SK-N-SH (cell line): Measurements from ENCODE around the gene STAT2. TPM values are rescaled to one million over a fixed set of nuclear protein-coding genes. Genes with fewer than 3 reads are reported as not detected.
"Not testable (repeated sequence)": the region's sequence is repeated elsewhere in the genome, so short reads cannot be mapped to it uniquely, and the experiment has no call there.

Experiments
- CTCF ChIA-PET: fragments of 300-600, 350-600 bp; formaldehyde crosslinking; extraction: SDS; loops from one replicate; lab custom pipeline; 2021; lab: Yijun Ruan, JAX
- POLR2A ChIA-PET: fragments of 350-600 bp; sonication (Branson Sonifier 250); formaldehyde crosslinking; extraction: SDS; loops from one replicate; lab custom pipeline; 2020; ENCODE audit warnings: antibody characterized with exemption, inconsistent platforms; lab: Yijun Ruan, JAX
- DNase-seq: peaks from one replicate; pipeline ENCODE4 v3.0.0; 2012
- H2AFZ ChIP-seq: fragments of 200-600 bp; sonication (generic); 2 replicates; pipeline ENCODE4 v1.8.1; 2016; ENCODE audit warnings: antibody characterized with exemption, mild to moderate bottlenecking, low read depth
- H3F3A ChIP-seq: fragments of 200-600 bp; sonication (generic); replicated peaks from 2 replicates; pipeline ENCODE3; 2016; ENCODE audit warnings: antibody characterized with exemption, mild to moderate bottlenecking; ENCODE audit not compliant: insufficient read depth
- H3K27ac ChIP-seq, 2 experiments: fragments of 200-500 bp in 1 of 2; fragments of 200-600 bp in 1 of 2; sonication (Bioruptor generic) in 1 of 2; sonication (generic), shearing (Covaris generic) in 1 of 2; 2 replicates each; pipeline versions ENCODE4 v1.5.1 to v1.6.1; 2014 to 2016; ENCODE audit warnings: low read depth in 2 of 2, inconsistent platforms in 1 of 2, low read length in 1 of 2, mild to moderate bottlenecking in 1 of 2, mixed read lengths in 1 of 2
- H3K27me3 ChIP-seq: fragments of 200-600 bp; sonication (generic), shearing (Covaris generic); 2 replicates; pipeline ENCODE4 v1.6.1; 2016; ENCODE audit warnings: mixed run types; ENCODE audit not compliant: insufficient read depth
- H3K36me3 ChIP-seq, 2 experiments: fragments of 200-500 bp in 1 of 2; fragments of 200-600 bp in 1 of 2; sonication (Bioruptor generic) in 1 of 2; sonication (generic) in 1 of 2; replicated peaks in 1 of 2; 2 replicates each; pipeline versions ENCODE3 to v1.5.1; 2014 to 2016; ENCODE audit warnings: low read length in 1 of 2, mild to moderate bottlenecking in 1 of 2; ENCODE audit not compliant: insufficient read depth in 2 of 2, control insufficient read depth in 1 of 2
- H3K4me1 ChIP-seq, 2 experiments: fragments of 200-500 bp in 1 of 2; fragments of 200-600 bp in 1 of 2; sonication (Bioruptor generic) in 1 of 2; sonication (generic), shearing (Covaris generic) in 1 of 2; 2 replicates each; pipeline versions ENCODE4 v1.5.1 to v1.6.1; 2014 to 2016; ENCODE audit warnings: low read depth in 1 of 2, low read length in 1 of 2, mixed run types in 1 of 2; ENCODE audit not compliant: insufficient read depth in 2 of 2, control insufficient read depth in 1 of 2
- H3K4me2 ChIP-seq: fragments of 200-600 bp; sonication (generic), shearing (Covaris generic); 2 replicates; pipeline ENCODE4 v1.6.1; 2017; ENCODE audit warnings: mixed run types
- H3K4me3 ChIP-seq, 2 experiments: fragments of 200-500 bp in 1 of 2; fragments of 200-600 bp in 1 of 2; sonication (Bioruptor generic) in 1 of 2; sonication (generic), shearing (Covaris generic) in 1 of 2; 2 replicates each; pipeline versions ENCODE4 v1.5.1 to v1.8.1; 2014 to 2016; ENCODE audit warnings: low read depth in 2 of 2, inconsistent platforms in 1 of 2, low read length in 1 of 2, mild to moderate bottlenecking in 1 of 2, mixed read lengths in 1 of 2, moderate library complexity in 1 of 2
- H3K79me2 ChIP-seq: fragments of 200-600 bp; sonication (generic); 2 replicates; pipeline ENCODE4 v1.8.1; 2017; ENCODE audit warnings: mild to moderate bottlenecking; ENCODE audit not compliant: insufficient read depth
- H3K9ac ChIP-seq: fragments of 200-600 bp; sonication (generic); 2 replicates; pipeline ENCODE4 v1.6.1; 2017; ENCODE audit warnings: mixed run types
- H3K9me2 ChIP-seq: fragments of 200-600 bp; sonication (generic); 2 replicates; pipeline ENCODE4 v1.6.1; 2017; ENCODE audit warnings: mixed run types
- H3K9me3 ChIP-seq: fragments of 200-600 bp; sonication (generic); 2 replicates; pipeline ENCODE4 v1.6.1; 2017; ENCODE audit warnings: mixed run types, mild to moderate bottlenecking, moderate library complexity
- H4K20me1 ChIP-seq: fragments of 200-600 bp; sonication (generic); 2 replicates; pipeline ENCODE4 v1.6.1; 2017; ENCODE audit warnings: mild to moderate bottlenecking, mixed run types; ENCODE audit not compliant: insufficient read depth
- FOXJ3 ChIP-seq: sonication (generic); formaldehyde crosslinking; IDR thresholded peaks from 2 replicates; pipeline ENCODE4 v1.5.1; 2020; ENCODE audit warnings: mild to moderate bottlenecking, missing genetic modification reagents
- GABPA ChIP-seq: IDR thresholded peaks from 2 replicates; pipeline ENCODE4 v1.4.0; 2012; ENCODE audit warnings: low read depth, mild to moderate bottlenecking
- GATA2 ChIP-seq: sonication (generic); formaldehyde crosslinking; IDR thresholded peaks from 2 replicates; pipeline ENCODE4 v1.5.0; 2020; ENCODE audit warnings: mild to moderate bottlenecking, missing genetic modification reagents
- JUND ChIP-seq: IDR thresholded peaks from 2 replicates; pipeline ENCODE4 v1.4.0; 2012
- NRF1 ChIP-seq: IDR thresholded peaks from 2 replicates; pipeline ENCODE4 v1.6.1; 2012; ENCODE audit warnings: low read depth, mild to moderate bottlenecking, low read length
- RAD21 ChIP-seq: IDR thresholded peaks from 2 replicates; pipeline ENCODE4 v1.6.1; 2012; ENCODE audit warnings: mild to moderate bottlenecking, low read length
- RCOR1 ChIP-seq: fragments of 150-350 bp; IDR thresholded peaks from 2 replicates; pipeline ENCODE4 v1.6.1; 2017; ENCODE audit warnings: antibody characterized with exemption, low read length
- RXRA ChIP-seq: IDR thresholded peaks from 2 replicates; pipeline ENCODE4 v1.4.0; 2012; ENCODE audit warnings: low read depth, mild to moderate bottlenecking, borderline replicate concordance
- SMC3 ChIP-seq: IDR thresholded peaks from 2 replicates; pipeline ENCODE4 v1.6.1; 2012; ENCODE audit warnings: low read depth, low read length, improper control_type of control experiment
- TAF1 ChIP-seq: IDR thresholded peaks from 2 replicates; pipeline ENCODE4 v1.6.1; 2012; ENCODE audit warnings: low read depth, mild to moderate bottlenecking, low read length, moderate library complexity, borderline replicate concordance
- TCF12 ChIP-seq: IDR thresholded peaks from 2 replicates; pipeline ENCODE4 v1.4.0; 2012
- YY1 ChIP-seq: IDR thresholded peaks from 2 replicates; pipeline ENCODE4 v1.4.0; 2012; ENCODE audit warnings: low read depth, mild to moderate bottlenecking
- WGBS: methylation state at CpG from one replicate; pipeline ENCODE4 v1.1.6; 2017; ENCODE audit warnings: low lambda C conversion rate; 5-methylcytosine and 5-hydroxymethylcytosine counted together
- polyA plus RNA-seq, 3 experiments: library from polyadenylated mRNA; depleted of rRNA; stranded (reverse); fragments of >200 nt; gene quantifications; 2 replicates each; pipeline ENCODE4 v1.2.3, GENCODE V29; 2012
- TF ChIP-seq, protein P1 (sequence below): IDR thresholded peaks from 2 replicates; pipeline ENCODE4 v1.4.0; 2012; ENCODE audit warnings: low read depth, borderline replicate concordance

The STAT2 gene
- polyA plus RNA-seq, 1 of the 3 experiments (the other 2 are of a cell fraction), result 58.1 TPM

- DNase-seq, H4K20me1 ChIP-seq, H3K36me3 ChIP-seq, H3K27ac ChIP-seq, H2AFZ ChIP-seq, H3K4me3 ChIP-seq, CTCF ChIA-PET, H3K79me2 ChIP-seq, POLR2A ChIA-PET, H3K9me2 ChIP-seq, H3K9ac ChIP-seq, H3K4me1 ChIP-seq, H3F3A ChIP-seq, H3K27me3 ChIP-seq, H3K4me2 ChIP-seq, H3K9me3 ChIP-seq: not testable (repeated sequence)
- WGBS, result 14% methylated on average over 3 of the region's 3 CpGs
Measured at GRCh38 chr12:56399466-56399865, 39.6 kb upstream of the STAT2 start.

DNA sequence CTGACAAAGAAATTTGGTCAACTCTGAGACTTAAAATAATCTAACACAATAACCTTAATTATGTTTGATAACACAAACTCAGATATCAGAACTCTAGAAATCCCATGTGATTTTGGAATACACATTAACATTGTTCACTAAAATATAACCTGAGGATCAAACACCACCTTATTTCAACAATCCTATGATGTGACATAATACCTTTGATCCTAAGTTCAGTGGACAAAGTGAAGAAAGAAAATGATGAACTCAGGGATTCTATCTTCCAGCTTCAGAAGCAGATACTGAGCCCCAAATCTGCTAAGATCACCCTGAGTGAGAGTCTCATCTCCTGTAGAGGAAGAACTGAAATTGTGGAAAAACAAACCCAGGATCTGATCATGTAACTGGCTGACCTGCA, 38.4 kb upstream of the STAT2 start:
- no peak overlapping the region for H3K4me2 ChIP-seq
- CTCF ChIA-PET, result interaction anchor here (0.8 kb wide), 1 partner anchor 66 kb away, joined by 3 read pairs; no protein-coding TSS in a partner anchor

GRCh38 chr12:56392331-56392730, 32.4 kb upstream of the STAT2 start:
- Histone ChIP-seq H3K9me3 (no peaks in the 10 kb centered on the region), H4K20me1 (no peaks in the 10 kb centered on the region), H3F3A (no peaks in the 10 kb centered on the region), H3K9me2 (no peaks in the 10 kb centered on the region), H3K4me3 (no peak overlapping the region), H3K36me3 (no peaks in the 10 kb centered on the region), H3K79me2 (no peaks in the 10 kb centered on the region), H3K27ac (no peak overlapping the region), H3K4me2 (no peak overlapping the region), H3K4me1 (no peaks in the 10 kb centered on the region), H3K27me3 (no peaks in the 10 kb centered on the region), H3K9ac (no peak overlapping the region), H2AFZ (no peak overlapping the region)
- no peak for DNase-seq
- 58% methylated on average over 2 of the region's 2 CpGs for WGBS
- CTCF ChIA-PET, result no interaction called here
- POLR2A ChIA-PET, result no interaction called here
- TF ChIP-seq FOXJ3 (CRISPR knock-in tag) (no peak), GATA2 (CRISPR knock-in tag) (no peak), RAD21 (no peak), JUND (no peak), SMC3 (no peak), RCOR1 (no peak), TCF12 (no peak), NRF1 (no peak), YY1 (no peak), GABPA (no peak), TAF1 (no peak), RXRA (no peak)
- TF ChIP-seq, protein P1, sequence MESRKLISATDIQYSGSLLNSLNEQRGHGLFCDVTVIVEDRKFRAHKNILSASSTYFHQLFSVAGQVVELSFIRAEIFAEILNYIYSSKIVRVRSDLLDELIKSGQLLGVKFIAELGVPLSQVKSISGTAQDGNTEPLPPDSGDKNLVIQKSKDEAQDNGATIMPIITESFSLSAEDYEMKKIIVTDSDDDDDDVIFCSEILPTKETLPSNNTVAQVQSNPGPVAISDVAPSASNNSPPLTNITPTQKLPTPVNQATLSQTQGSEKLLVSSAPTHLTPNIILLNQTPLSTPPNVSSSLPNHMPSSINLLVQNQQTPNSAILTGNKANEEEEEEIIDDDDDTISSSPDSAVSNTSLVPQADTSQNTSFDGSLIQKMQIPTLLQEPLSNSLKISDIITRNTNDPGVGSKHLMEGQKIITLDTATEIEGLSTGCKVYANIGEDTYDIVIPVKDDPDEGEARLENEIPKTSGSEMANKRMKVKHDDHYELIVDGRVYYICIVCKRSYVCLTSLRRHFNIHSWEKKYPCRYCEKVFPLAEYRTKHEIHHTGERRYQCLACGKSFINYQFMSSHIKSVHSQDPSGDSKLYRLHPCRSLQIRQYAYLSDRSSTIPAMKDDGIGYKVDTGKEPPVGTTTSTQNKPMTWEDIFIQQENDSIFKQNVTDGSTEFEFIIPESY, result no peak

More for the DNA sequence above, 38.4 kb upstream of the STAT2 start:
- Histone ChIP-seq H3K9me3 (peaks cover 5% of the 10 kb centered on the region; the same call in 1 of the 2 replicates), H3K4me1 (no peaks in the 10 kb centered on the region), H3K9ac (no peak overlapping the region), H2AFZ (no peak overlapping the region), H3F3A (no peaks in the 10 kb centered on the region), H3K27me3 (no peaks in the 10 kb centered on the region), H4K20me1 (no peaks in the 10 kb centered on the region), H3K9me2 (no peaks in the 10 kb centered on the region), H3K27ac (no peak overlapping the region), H3K4me3 (no peak overlapping the region), H3K36me3 (no peaks in the 10 kb centered on the region), H3K79me2 (no peaks in the 10 kb centered on the region)
- no peak for TF ChIP-seq RAD21
- no peak for DNase-seq
- POLR2A ChIA-PET, result no interaction called here
